Neural cell (in vitro differentiated cells): ENCODE data around the gene MPC2. TPM values are rescaled to one million over a fixed set of nuclear protein-coding genes. Genes with fewer than 3 reads are reported as not detected.

Experiments
- H2AFZ ChIP-seq: fragments of 200-600, 300-800 bp; sonication (generic), shearing (Covaris generic); 2 replicates; pipeline ENCODE4 v1.6.0; 2014; ENCODE audit warnings: low read depth, mild to moderate bottlenecking, antibody characterized with exemption, low read length, moderate library complexity
- H3F3A ChIP-seq: fragments of 200-600 bp; shearing (Covaris generic); 2 replicates; pipeline ENCODE4 v1.6.1; 2016; ENCODE audit warnings: mild to moderate bottlenecking, moderate library complexity, mixed read lengths, antibody characterized with exemption, low read length; ENCODE audit not compliant: insufficient read depth, poor library complexity, severe bottlenecking
- H3K27ac ChIP-seq: fragments of 200-600, 300-800 bp; sonication (generic), shearing (Covaris generic); 2 replicates; pipeline ENCODE4 v1.5.1; 2014; ENCODE audit warnings: mild to moderate bottlenecking, low read length, moderate library complexity
- H3K27me3 ChIP-seq: fragments of 300-800, 200-600 bp; sonication (generic), shearing (Covaris generic); 2 replicates; pipeline ENCODE4 v1.6.0; 2014; ENCODE audit warnings: mild to moderate bottlenecking, low read depth, low read length, moderate library complexity; ENCODE audit not compliant: insufficient read depth
- H3K36me3 ChIP-seq: fragments of 300-800, 200-600 bp; sonication (generic), shearing (Covaris generic); 2 replicates; pipeline ENCODE4 v1.5.1; 2014; ENCODE audit warnings: mild to moderate bottlenecking, antibody characterized with exemption, low read length, moderate library complexity; ENCODE audit not compliant: insufficient read depth
- H3K4me2 ChIP-seq: fragments of 300-800, 200-600 bp; sonication (generic), shearing (Covaris generic); 2 replicates; pipeline ENCODE4 v1.6.0; 2014; ENCODE audit warnings: mild to moderate bottlenecking, low read length
- H3K4me3 ChIP-seq: fragments of 300-800, 200-600 bp; sonication (generic), shearing (Covaris generic); 2 replicates; pipeline ENCODE4 v1.5.1; 2014; ENCODE audit warnings: mild to moderate bottlenecking, low read length, moderate library complexity
- H3K79me2 ChIP-seq: fragments of 200-600 bp; shearing (Covaris generic); replicated peaks from 2 replicates; pipeline ENCODE4 v1.6.0; 2014; ENCODE audit warnings: mild to moderate bottlenecking, low read length, moderate library complexity; ENCODE audit not compliant: insufficient read depth
- H3K9ac ChIP-seq: fragments of 300-800, 200-600 bp; sonication (generic), shearing (Covaris generic); 2 replicates; pipeline ENCODE4 v1.6.1; 2016; ENCODE audit warnings: mild to moderate bottlenecking, low read length, mixed read lengths
- H3K9me2 ChIP-seq: fragments of 200-600 bp; shearing (Covaris generic); 2 replicates; pipeline ENCODE4 v1.6.1; 2016; ENCODE audit warnings: mild to moderate bottlenecking, low read length, mixed read lengths; ENCODE audit not compliant: insufficient read depth
- H3K9me3 ChIP-seq: fragments of 200-600, 300-800 bp; sonication (generic), shearing (Covaris generic); 2 replicates; pipeline ENCODE4 v1.6.1; 2016; ENCODE audit warnings: mild to moderate bottlenecking, mixed run types, low read length, moderate library complexity, mixed read lengths
- H4K20me1 ChIP-seq: fragments of 200-600 bp; shearing (Covaris generic); 2 replicates; pipeline ENCODE4 v1.6.1; 2016; ENCODE audit warnings: mild to moderate bottlenecking, mixed run types; ENCODE audit not compliant: insufficient read depth
- CTCF ChIP-seq: fragments of 450-650 bp; IDR thresholded peaks from 2 replicates; pipeline ENCODE4 v1.5.1; 2014; ENCODE audit warnings: antibody characterized with exemption, mild to moderate bottlenecking, moderate library complexity; ENCODE audit not compliant: poor library complexity, severe bottlenecking
- EP300 ChIP-seq: fragments of 450-650 bp; conservative IDR thresholded peaks from 2 replicates; pipeline ENCODE4 v1.6.1; 2014; ENCODE audit warnings: antibody characterized with exemption, mild to moderate bottlenecking, moderate library complexity; ENCODE audit not compliant: poor library complexity, severe bottlenecking
- EZH2 ChIP-seq: fragments of 200-600, 300-800 bp; shearing (Covaris generic), sonication (generic); IDR thresholded peaks from 2 replicates; pipeline ENCODE4 v1.6.1; 2014; ENCODE audit warnings: antibody characterized with exemption, low read length, borderline replicate concordance, mild to moderate bottlenecking; ENCODE audit not compliant: insufficient read depth, poor library complexity, severe bottlenecking
- MXI1 ChIP-seq: fragments of 450-650 bp; conservative IDR thresholded peaks from 2 replicates; pipeline ENCODE4 v1.6.1; 2014; ENCODE audit warnings: antibody characterized with exemption, mild to moderate bottlenecking; ENCODE audit not compliant: poor library complexity, severe bottlenecking
- POLR2AphosphoS5 ChIP-seq: IDR thresholded peaks from 2 replicates; pipeline ENCODE4 v1.6.1; 2012
- RAD21 ChIP-seq: fragments of 450-650 bp; conservative IDR thresholded peaks from 2 replicates; pipeline ENCODE4 v1.6.1; 2014; ENCODE audit warnings: antibody characterized with exemption, mild to moderate bottlenecking, moderate library complexity
- REST ChIP-seq: IDR thresholded peaks from 2 replicates; pipeline ENCODE4 v1.6.1; 2012; ENCODE audit warnings: borderline replicate concordance
- SMC3 ChIP-seq: fragments of 450-650 bp; conservative IDR thresholded peaks from 2 replicates; pipeline ENCODE4 v1.6.1; 2014; ENCODE audit warnings: antibody characterized with exemption, mild to moderate bottlenecking, moderate library complexity; ENCODE audit not compliant: poor library complexity
- TAF1 ChIP-seq: IDR thresholded peaks from 2 replicates; pipeline ENCODE4 v1.6.1; 2012; ENCODE audit warnings: low read depth
- polyA plus RNA-seq: library from polyadenylated mRNA; depleted of rRNA; stranded (reverse); fragments of >200 nt; gene quantifications from 2 replicates; pipeline ENCODE4 v1.2.3, GENCODE V29; 2014

Gene MPC2
- polyA plus RNA-seq, 1 donor from 2014 or later: 104 TPM

GRCh38 chr1:167923324-167924056 is 13.4 kb downstream of the MPC2 start:
- Histone ChIP-seq H3K4me2 (no peak overlapping the region), H3K36me3 (peaks cover 7% of the 10 kb centered on the region), H3K4me3 (no peak overlapping the region), H3K9me2 (no peaks in the 10 kb centered on the region), H3K9ac (no peak overlapping the region), H3K9me3 (no peaks in the 10 kb centered on the region), H3K27ac (no peak overlapping the region), H3K27me3 (no peaks in the 10 kb centered on the region), H3F3A (no peaks in the 10 kb centered on the region), H4K20me1 (no peaks in the 10 kb centered on the region), H3K79me2 (peaks cover 13% of the 10 kb centered on the region), H2AFZ (no peak overlapping the region)
- no peak for TF ChIP-seq MXI1
- no peak for TF ChIP-seq CTCF
- no peak for TF ChIP-seq TAF1
- no peak for TF ChIP-seq RAD21
- TF ChIP-seq EP300: no peak
- no peak for TF ChIP-seq SMC3
- no peak for TF ChIP-seq POLR2AphosphoS5
- TF ChIP-seq EZH2: no peak
- TF ChIP-seq REST: no peak

GRCh38 chr1:167922611-167923074 is 14.2 kb downstream of the MPC2 start:
- H3K4me3 ChIP-seq: no peak overlapping the region
- peaks cover 7% of the 10 kb centered on the region for H3K36me3 ChIP-seq
- H3K9me2 ChIP-seq: no peaks in the 10 kb centered on the region
- H2AFZ ChIP-seq: no peak overlapping the region
- no peak overlapping the region for H3K9ac ChIP-seq
- no peaks in the 10 kb centered on the region for H4K20me1 ChIP-seq
- H3K4me2 ChIP-seq: no peak overlapping the region
- no peak for TF ChIP-seq TAF1
- no peak for TF ChIP-seq SMC3
- TF ChIP-seq RAD21: no peak
- TF ChIP-seq EP300: no peak
- no peak for TF ChIP-seq REST
- TF ChIP-seq MXI1: no peak
- no peak for TF ChIP-seq POLR2AphosphoS5
- no peak for TF ChIP-seq CTCF
- TF ChIP-seq EZH2: no peak
- H3K9me3 ChIP-seq: no peaks in the 10 kb centered on the region
- H3K27ac ChIP-seq: no peak overlapping the region
- H3F3A ChIP-seq: no peaks in the 10 kb centered on the region
- peaks cover 8% of the 10 kb centered on the region for H3K79me2 ChIP-seq
- H3K27me3 ChIP-seq: no peaks in the 10 kb centered on the region
